HG02943 (cell line): Measurements from ENCODE around the gene SEMA3E.
A peak's percentile ranks its signal among the peaks of the same experiment; 100 is the strongest.
"Not testable (repeated sequence)": the region's sequence is repeated elsewhere in the genome, so short reads cannot be mapped to it uniquely, and the experiment has no call there.

Experiments
- ATAC-seq: cut with Tn5 transposase; IDR thresholded peaks from one replicate; pipeline ENCODE4 v1.9.1; 2021; ENCODE audit warnings: mild to moderate bottlenecking, low read depth, moderate library complexity; ENCODE audit not compliant: unreplicated experiment

SEMA3E gene

GRCh38 chr7:83648464-83649241 lies at the start of gene SEMA3E:
SEMA3E (minus strand) TSS chr7:83649139.
- no peak for ATAC-seq

GRCh38 chr7:83697804-83698530 lies 49.0 kb upstream of the SEMA3E start:
- no peak for ATAC-seq

- no peak for ATAC-seq
Observed at GRCh38 chr7:83696101-83696500, 47.2 kb upstream of the SEMA3E start.

- ATAC-seq, result no peak
Observed at GRCh38 chr7:83695128-83695960, 46.4 kb upstream of the SEMA3E start.

- ATAC-seq, result no peak
Observed at GRCh38 chr7:83693256-83693655, 44.3 kb upstream of the SEMA3E start.

GRCh38 chr7:83691095-83691494 lies 42.2 kb upstream of the SEMA3E start:
- ATAC-seq, result no peak

GRCh38 chr7:83689855-83690254 lies 40.9 kb upstream of the SEMA3E start:
- ATAC-seq, result no peak

- no peak for ATAC-seq
Observed at GRCh38 chr7:83686416-83686815, 37.5 kb upstream of the SEMA3E start.

- no peak for ATAC-seq
Observed at GRCh38 chr7:83684928-83685327, 36.0 kb upstream of the SEMA3E start.

- ATAC-seq, result no peak
Observed at GRCh38 chr7:83681200-83681778, 32.4 kb upstream of the SEMA3E start.

GRCh38 chr7:83677180-83677866 lies 28.4 kb upstream of the SEMA3E start:
- no peak for ATAC-seq

GRCh38 chr7:83673291-83673690 lies 24.4 kb upstream of the SEMA3E start:
- ATAC-seq, result not testable (repeated sequence)

- no peak for ATAC-seq
Observed at GRCh38 chr7:83672157-83672556, 23.2 kb upstream of the SEMA3E start.

- ATAC-seq, result no peak
Observed at GRCh38 chr7:83663131-83663530, 14.2 kb upstream of the SEMA3E start.

- ATAC-seq, result no peak
Observed at GRCh38 chr7:83658126-83658525, 9.2 kb upstream of the SEMA3E start.

- peak; percentile 83 for ATAC-seq
Observed at GRCh38 chr7:83655951-83656556, 7.1 kb upstream of the SEMA3E start.

- ATAC-seq, result no peak
Observed at GRCh38 chr7:83652481-83652880, 3.5 kb upstream of the SEMA3E start.

- no peak for ATAC-seq
Observed at GRCh38 chr7:83649701-83650100, 762 bp upstream of the SEMA3E start.

GRCh38 chr7:83646027-83646426 lies 2.9 kb downstream of the SEMA3E start:
- ATAC-seq, result no peak

GRCh38 chr7:83643739-83644138 lies 5.2 kb downstream of the SEMA3E start:
- no peak for ATAC-seq
